Measurements from ENCODE around the gene TLR4.

DNA sequence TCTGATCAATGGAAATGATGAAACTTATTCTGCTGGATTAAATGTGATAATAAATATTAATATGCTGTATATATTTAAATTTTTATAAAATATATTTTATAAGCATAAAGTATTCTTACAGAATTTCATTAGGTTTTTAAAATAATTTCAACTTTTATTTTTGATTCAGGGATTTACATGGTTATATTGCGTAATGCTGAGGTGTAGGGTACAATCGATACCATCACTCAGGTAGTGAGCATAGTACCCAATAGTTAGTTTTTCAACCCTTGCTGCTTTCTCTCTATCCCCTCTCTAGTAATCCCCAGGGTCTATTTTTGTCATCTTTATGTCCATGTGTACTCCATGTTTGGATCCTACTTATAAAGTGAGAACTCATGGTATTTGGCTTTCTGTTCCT lies 5.7 kb downstream of the TLR4 start:
- TF ChIP-seq, protein P1, sequence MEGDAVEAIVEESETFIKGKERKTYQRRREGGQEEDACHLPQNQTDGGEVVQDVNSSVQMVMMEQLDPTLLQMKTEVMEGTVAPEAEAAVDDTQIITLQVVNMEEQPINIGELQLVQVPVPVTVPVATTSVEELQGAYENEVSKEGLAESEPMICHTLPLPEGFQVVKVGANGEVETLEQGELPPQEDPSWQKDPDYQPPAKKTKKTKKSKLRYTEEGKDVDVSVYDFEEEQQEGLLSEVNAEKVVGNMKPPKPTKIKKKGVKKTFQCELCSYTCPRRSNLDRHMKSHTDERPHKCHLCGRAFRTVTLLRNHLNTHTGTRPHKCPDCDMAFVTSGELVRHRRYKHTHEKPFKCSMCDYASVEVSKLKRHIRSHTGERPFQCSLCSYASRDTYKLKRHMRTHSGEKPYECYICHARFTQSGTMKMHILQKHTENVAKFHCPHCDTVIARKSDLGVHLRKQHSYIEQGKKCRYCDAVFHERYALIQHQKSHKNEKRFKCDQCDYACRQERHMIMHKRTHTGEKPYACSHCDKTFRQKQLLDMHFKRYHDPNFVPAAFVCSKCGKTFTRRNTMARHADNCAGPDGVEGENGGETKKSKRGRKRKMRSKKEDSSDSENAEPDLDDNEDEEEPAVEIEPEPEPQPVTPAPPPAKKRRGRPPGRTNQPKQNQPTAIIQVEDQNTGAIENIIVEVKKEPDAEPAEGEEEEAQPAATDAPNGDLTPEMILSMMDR (IDR thresholded peaks at IDR 0.05): no peak
- no peak for TF ChIP-seq POLR2A (IDR thresholded peaks at IDR 0.05)

Data from uterus (tissue), 2 donors.